OCI-LY7 (cell line): ENCODE data around the gene CARD19. TPM values are rescaled to one million over a fixed set of nuclear protein-coding genes. Genes with fewer than 3 reads are reported as not detected.

ENCODE experiments used
- BruUV-seq: library from RNA; stranded (reverse); fragments of 400-500 nt; replicated peaks from 2 replicates; lab custom pipeline; 2021; lab: Mats Ljungman, UMichigan
- CTCF ChIA-PET: fragments of 300-600 bp; sonication (Branson Sonifier 250); formaldehyde crosslinking; loops from one replicate; lab custom pipeline; 2022; ENCODE audit warnings: antibody characterized with exemption; ENCODE audit not compliant: unreplicated experiment; lab: Charles Lee
- POLR2A ChIA-PET: fragments of 300-600 bp; sonication (Branson Sonifier 250); formaldehyde crosslinking; loops from one replicate; lab custom pipeline; 2022; ENCODE audit warnings: antibody characterized with exemption; lab: Charles Lee
- DNase-seq: peaks from one replicate; pipeline ENCODE4 v3.0.0-alpha.2; 2015; ENCODE audit warnings: low spot score
- H2AFZ ChIP-seq: fragments of 200-600 bp; sonication (generic), shearing (Covaris generic); 2 replicates; pipeline ENCODE4 v1.6.1; 2014; ENCODE audit warnings: mild to moderate bottlenecking, antibody characterized with exemption, low read length, moderate library complexity
- H3K27ac ChIP-seq: fragments of 200-600 bp; sonication (generic); 2 replicates; pipeline ENCODE4 v1.5.1; 2014; ENCODE audit warnings: mixed run types, low read depth, mild to moderate bottlenecking, moderate library complexity, low read length, inconsistent platforms; ENCODE audit not compliant: poor library complexity, severe bottlenecking
- H3K36me3 ChIP-seq: fragments of 200-600 bp; sonication (generic); 2 replicates; pipeline ENCODE4 v1.6.1; 2014; ENCODE audit warnings: mild to moderate bottlenecking, antibody characterized with exemption, low read length, moderate library complexity, mixed read lengths; ENCODE audit not compliant: insufficient read depth
- H3K4me1 ChIP-seq: fragments of 200-600 bp; sonication (generic); 2 replicates; pipeline ENCODE4 v1.5.1; 2014; ENCODE audit warnings: mild to moderate bottlenecking, low read length; ENCODE audit not compliant: insufficient read depth, poor library complexity, severe bottlenecking
- H3K4me2 ChIP-seq: fragments of 200-600 bp; sonication (generic); 2 replicates; pipeline ENCODE4 v1.6.1; 2014; ENCODE audit warnings: mild to moderate bottlenecking, low read length
- H3K4me3 ChIP-seq: fragments of 200-600 bp; sonication (generic); 2 replicates; pipeline ENCODE4 v1.5.1; 2014; ENCODE audit warnings: mild to moderate bottlenecking, low read depth, low read length; ENCODE audit not compliant: poor library complexity, severe bottlenecking
- H3K79me2 ChIP-seq: fragments of 200-600 bp; sonication (generic); 2 replicates; pipeline ENCODE4 v1.6.1; 2016; ENCODE audit warnings: low read depth, mild to moderate bottlenecking, low read length, moderate library complexity, mixed read lengths; ENCODE audit not compliant: insufficient read depth
- H3K9me2 ChIP-seq: fragments of 200-600 bp; sonication (generic); 2 replicates; pipeline ENCODE4 v1.6.1; 2016; ENCODE audit warnings: mild to moderate bottlenecking, low read length, mixed read lengths; ENCODE audit not compliant: insufficient read depth
- H3K9me3 ChIP-seq: fragments of 200-600 bp; sonication (generic); 2 replicates; pipeline ENCODE4 v1.6.1; 2014; ENCODE audit warnings: mild to moderate bottlenecking, mixed run types, low read length, mixed read lengths
- H4K20me1 ChIP-seq: fragments of 200-600 bp; sonication (generic); 2 replicates; pipeline ENCODE4 v1.6.1; 2014; ENCODE audit warnings: mild to moderate bottlenecking, antibody characterized with exemption, low read length, moderate library complexity, mixed read lengths; ENCODE audit not compliant: insufficient read depth
- CTCF ChIP-seq: fragments of 200-600 bp; sonication (generic); conservative IDR thresholded peaks from 2 replicates; pipeline ENCODE4 v1.5.1; 2014; ENCODE audit warnings: mild to moderate bottlenecking, antibody characterized with exemption, low read length, moderate library complexity, mixed read lengths
- EZH2phosphoT487 ChIP-seq: fragments of 200-600 bp; sonication (generic); IDR thresholded peaks from 2 replicates; pipeline ENCODE4 v1.6.1; 2018; ENCODE audit warnings: low read depth, borderline replicate concordance, mild to moderate bottlenecking, mixed run types, antibody characterized with exemption, low read length, moderate library complexity, mixed read lengths
- intact Hi-C: fragments of 100-400 bp; cut with micrococcal nuclease; formaldehyde crosslinking; loops from one replicate; pipeline ENCODE4 v1.10.0; 2022; ENCODE audit not compliant: unreplicated experiment
- total RNA-seq, 2 experiments: library from RNA; depleted of rRNA in 1 of 2; stranded (reverse); fragments of >200 nt in 1 of 2; shearing (Covaris generic) in 1 of 2; gene quantifications; 2 replicates each; pipeline ENCODE4 v1.2.3, GENCODE V29; 2014 to 2022

Gene CARD19
- total RNA-seq, 2 experiments from 2014 or later, result 15.8 to 26.8 TPM

- H4K20me1 ChIP-seq, result no peaks in the 10 kb centered on the region
- intact Hi-C loops, result no loop called here
- no peak overlapping the region for H2AFZ ChIP-seq
- H3K4me2 ChIP-seq, result no peak overlapping the region
- H3K36me3 ChIP-seq, result no peaks in the 10 kb centered on the region
- TF ChIP-seq CTCF (no peak), EZH2phosphoT487 (no peak)
- DNase-seq, result no peak
- H3K4me1 ChIP-seq, result peaks cover 16% of the 10 kb centered on the region
- CTCF ChIA-PET, result no interaction called here
- no peaks in the 10 kb centered on the region for H3K79me2 ChIP-seq
- no peak overlapping the region for H3K4me3 ChIP-seq
- POLR2A ChIA-PET, result no interaction called here
- H3K9me2 ChIP-seq, result no peaks in the 10 kb centered on the region
- no TSS peak for BruUV-seq
- H3K27ac ChIP-seq, result no peak overlapping the region
- no peaks in the 10 kb centered on the region for H3K9me3 ChIP-seq
Observed at GRCh38 chr9:93121316-93122241, 25.6 kb downstream of the CARD19 start.

GRCh38 chr9:93122721-93123221, 26.8 kb downstream of the CARD19 start:
- H4K20me1 ChIP-seq, result no peaks in the 10 kb centered on the region
- no peaks in the 10 kb centered on the region for H3K9me3 ChIP-seq
- POLR2A ChIA-PET, result no interaction called here
- no peak overlapping the region for H3K4me3 ChIP-seq
- no peaks in the 10 kb centered on the region for H3K36me3 ChIP-seq
- no peak for DNase-seq
- H3K27ac ChIP-seq, result no peak overlapping the region
- TF ChIP-seq CTCF, result no peak
- no peak for TF ChIP-seq EZH2phosphoT487
- H3K9me2 ChIP-seq, result no peaks in the 10 kb centered on the region
- BruUV-seq, result no TSS peak
- H2AFZ ChIP-seq, result no peak overlapping the region
- no peak overlapping the region for H3K4me2 ChIP-seq
- intact Hi-C loops, result no loop called here
- H3K4me1 ChIP-seq, result peaks cover 23% of the 10 kb centered on the region
- CTCF ChIA-PET, result no interaction called here
- no peaks in the 10 kb centered on the region for H3K79me2 ChIP-seq
